CD4-positive, alpha-beta T cell (primary cell): ENCODE results near the gene FBRSL1. TPM values are rescaled to one million over a fixed set of nuclear protein-coding genes. Genes with fewer than 3 reads are reported as not detected.

Experiments
- ATAC-seq: fragments of 200-7000 bp; cut with Tn5 transposase; one replicate; pipeline ENCODE4 v1.10.0; 2022; ENCODE audit warnings: mild to moderate bottlenecking; ENCODE audit not compliant: poor library complexity
- CTCF ChIA-PET: fragments of 350-600 bp; sonication (Branson Sonifier 250); formaldehyde crosslinking; loops from one replicate; lab custom pipeline; 2021; ENCODE audit warnings: antibody characterized with exemption, inconsistent platforms; lab: Charles Lee
- POLR2A ChIA-PET: fragments of 350-600 bp; sonication (Branson Sonifier 250); formaldehyde crosslinking; loops from one replicate; lab custom pipeline; 2021; ENCODE audit warnings: antibody characterized with exemption, inconsistent platforms; lab: Charles Lee
- DNase-seq, 14 experiments: peaks; one replicate each; pipeline ENCODE4 v3.0.0-alpha.2; 2013 to 2020; ENCODE audit warnings: mixed read lengths in 2 of 14
- H3K27ac ChIP-seq, 2 donors: one replicate each; pipeline versions ENCODE4 v1.5.1 to v1.7.0; 2013; ENCODE audit warnings: low read length in 2 of 2, low read depth in 1 of 2, mild to moderate bottlenecking in 1 of 2
- H3K27me3 ChIP-seq, 2 experiments: 1 replicate in 1 of 2; 2 replicates in 1 of 2; pipeline versions ENCODE4 v1.6.1 to v1.7.0; 2013; ENCODE audit warnings: low read length in 2 of 2, control low read depth in 1 of 2, mild to moderate bottlenecking in 1 of 2, moderate library complexity in 1 of 2; ENCODE audit not compliant: insufficient read depth in 2 of 2, control insufficient read depth in 1 of 2
- H3K36me3 ChIP-seq: one replicate; pipeline ENCODE4 v1.6.1; 2013; ENCODE audit warnings: low read length, control low read depth; ENCODE audit not compliant: insufficient read depth
- H3K4me1 ChIP-seq: one replicate; pipeline ENCODE4 v1.6.1; 2013; ENCODE audit warnings: low read length, control low read depth; ENCODE audit not compliant: insufficient read depth
- H3K4me3 ChIP-seq: one replicate; pipeline ENCODE4 v1.5.1; 2013; ENCODE audit warnings: mild to moderate bottlenecking, low read length, moderate library complexity
- H3K9me3 ChIP-seq, 2 experiments: 1 replicate in 1 of 2; 2 replicates in 1 of 2; pipeline versions ENCODE4 v1.6.1 to v1.7.0; 2013; ENCODE audit warnings: low read length in 2 of 2, mild to moderate bottlenecking in 2 of 2, control low read depth in 1 of 2, moderate library complexity in 1 of 2; ENCODE audit not compliant: control insufficient read depth in 1 of 2, insufficient read depth in 1 of 2
- H3K27ac Mint-ChIP-seq: one replicate; pipeline ENCODE4 v1.8.0; 2020; ENCODE audit warnings: mixed read lengths
- H3K27me3 Mint-ChIP-seq: one replicate; pipeline ENCODE4 v1.8.0; 2021; ENCODE audit warnings: mixed read lengths
- H3K36me3 Mint-ChIP-seq: one replicate; pipeline ENCODE4 v1.8.0; 2021; ENCODE audit warnings: low read depth, mixed read lengths
- H3K4me1 Mint-ChIP-seq: one replicate; pipeline ENCODE4 v1.8.0; 2021; ENCODE audit warnings: low read depth, mixed read lengths
- H3K4me3 Mint-ChIP-seq: one replicate; pipeline ENCODE4 v1.8.0; 2020; ENCODE audit warnings: mild to moderate bottlenecking, mixed read lengths
- H3K9me3 Mint-ChIP-seq: one replicate; pipeline ENCODE4 v1.8.0; 2020; ENCODE audit warnings: mixed read lengths
- intact Hi-C, 2 experiments: fragments of 100-400 bp; cut with DNase I in 1 of 2; cut with micrococcal nuclease in 1 of 2; formaldehyde crosslinking; loops; one replicate each; pipeline versions ENCODE4 v1.15.1 to v1.9.0; 2023 to 2025; cut with DNase I, micrococcal nuclease
- total RNA-seq, 174 experiments: library from RNA in 2 of 174; stranded (reverse) in 2 of 174; gene quantifications; one replicate each; pipeline ENCODE4 v1.2.3 and lab custom pipeline; 2021 to 2026
- TF ChIP-seq, protein P1 (sequence below): fragments of 200-600 bp; IDR thresholded peaks from one replicate; pipeline ENCODE4 v1.8.0; 2022; ENCODE audit warnings: antibody characterized with exemption, mild to moderate bottlenecking

FBRSL1 gene
- total RNA-seq, 2 experiments from 2014 or later: 75.8 to 80.7 TPM

DNA sequence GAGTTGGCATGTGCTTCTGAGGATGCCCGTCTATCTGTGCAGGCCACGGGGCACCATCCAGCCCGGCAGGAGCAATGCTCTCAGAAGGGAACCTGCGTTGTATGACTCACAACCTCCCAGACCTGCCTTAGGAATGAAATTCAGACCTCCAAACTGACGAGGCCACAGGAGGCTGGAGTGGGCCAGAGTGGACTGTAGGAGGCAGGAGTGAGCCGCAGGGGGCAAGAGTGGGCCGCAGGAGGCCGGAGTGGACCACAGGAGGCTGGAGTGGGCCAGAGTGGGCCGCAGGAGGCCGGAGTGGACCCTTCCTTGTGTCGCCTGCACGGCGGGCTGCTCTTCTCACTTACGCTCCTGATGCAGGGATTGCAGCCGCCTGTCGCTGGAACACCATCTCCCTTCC lies 11.1 kb upstream of the FBRSL1 start:
- ATAC-seq (no peak), DNase-seq (no peak)
- no peaks in the 10 kb centered on the region for H3K36me3 Mint-ChIP-seq
- Histone ChIP-seq H3K27me3 (no peaks in the 10 kb centered on the region), H3K4me1 (peaks cover 32% of the 10 kb centered on the region), H3K4me3 (no peak overlapping the region), H3K9me3 (peaks cover 0 to 11% of the 10 kb centered on the region in 2 experiments), H3K27ac (no peak overlapping the region), H3K36me3 (no peaks in the 10 kb centered on the region)
- no peak overlapping the region for H3K4me3 Mint-ChIP-seq
- no peaks in the 10 kb centered on the region for H3K9me3 Mint-ChIP-seq
- TF ChIP-seq, protein P1, sequence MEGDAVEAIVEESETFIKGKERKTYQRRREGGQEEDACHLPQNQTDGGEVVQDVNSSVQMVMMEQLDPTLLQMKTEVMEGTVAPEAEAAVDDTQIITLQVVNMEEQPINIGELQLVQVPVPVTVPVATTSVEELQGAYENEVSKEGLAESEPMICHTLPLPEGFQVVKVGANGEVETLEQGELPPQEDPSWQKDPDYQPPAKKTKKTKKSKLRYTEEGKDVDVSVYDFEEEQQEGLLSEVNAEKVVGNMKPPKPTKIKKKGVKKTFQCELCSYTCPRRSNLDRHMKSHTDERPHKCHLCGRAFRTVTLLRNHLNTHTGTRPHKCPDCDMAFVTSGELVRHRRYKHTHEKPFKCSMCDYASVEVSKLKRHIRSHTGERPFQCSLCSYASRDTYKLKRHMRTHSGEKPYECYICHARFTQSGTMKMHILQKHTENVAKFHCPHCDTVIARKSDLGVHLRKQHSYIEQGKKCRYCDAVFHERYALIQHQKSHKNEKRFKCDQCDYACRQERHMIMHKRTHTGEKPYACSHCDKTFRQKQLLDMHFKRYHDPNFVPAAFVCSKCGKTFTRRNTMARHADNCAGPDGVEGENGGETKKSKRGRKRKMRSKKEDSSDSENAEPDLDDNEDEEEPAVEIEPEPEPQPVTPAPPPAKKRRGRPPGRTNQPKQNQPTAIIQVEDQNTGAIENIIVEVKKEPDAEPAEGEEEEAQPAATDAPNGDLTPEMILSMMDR: no peak
- ChIA-PET CTCF (no interaction called here), POLR2A (interaction anchor here (1.0 to 4.3 kb wide), 3 partner anchors 9 to 41 kb away, joined by 3 to 69 read pairs (median 3); no protein-coding TSS in a partner anchor)
- intact Hi-C loops: no loop called here
- H3K4me1 Mint-ChIP-seq: peaks cover 34% of the 10 kb centered on the region
- H3K27me3 Mint-ChIP-seq: no peaks in the 10 kb centered on the region
- H3K27ac Mint-ChIP-seq: no peak overlapping the region

DNA sequence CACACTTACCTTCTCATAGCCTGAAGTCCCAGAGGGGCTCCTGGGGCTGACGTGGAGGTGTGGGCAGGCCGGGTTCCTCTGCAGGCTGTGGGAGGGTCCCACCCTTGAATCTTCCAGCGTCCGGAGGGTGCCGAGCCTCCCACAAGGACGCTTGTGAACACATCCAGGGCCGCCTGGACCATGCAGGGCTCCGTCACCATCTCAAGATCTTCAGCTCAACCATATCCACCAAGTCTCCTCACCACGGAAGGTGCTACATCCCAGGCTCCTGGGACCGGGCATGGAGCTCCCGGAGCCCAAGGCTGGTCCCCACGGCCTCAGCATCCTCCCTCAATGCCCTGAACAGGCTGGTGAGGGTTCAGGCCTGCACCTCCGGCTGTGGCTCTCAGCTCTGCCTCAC lies 10.7 kb upstream of the FBRSL1 start:
- Mint-ChIP-seq H3K27ac (no peak overlapping the region), H3K9me3 (no peaks in the 10 kb centered on the region), H3K4me1 (peaks cover 34% of the 10 kb centered on the region), H3K27me3 (no peaks in the 10 kb centered on the region), H3K36me3 (no peaks in the 10 kb centered on the region), H3K4me3 (no peak overlapping the region)
- POLR2A ChIA-PET: interaction anchor here (1.0 to 4.3 kb wide), 3 partner anchors 8 to 41 kb away, joined by 3 to 69 read pairs (median 3); no protein-coding TSS in a partner anchor
- no peak for ATAC-seq
- Histone ChIP-seq H3K4me1 (peaks cover 32% of the 10 kb centered on the region), H3K36me3 (no peaks in the 10 kb centered on the region), H3K27ac (no peak overlapping the region), H3K9me3 (peaks cover 0 to 6% of the 10 kb centered on the region in 2 experiments), H3K4me3 (no peak overlapping the region), H3K27me3 (no peaks in the 10 kb centered on the region)
- TF ChIP-seq, protein P1: no peak
- intact Hi-C loops: no loop called here
- CTCF ChIA-PET: no interaction called here
- DNase-seq: no peak

DNA sequence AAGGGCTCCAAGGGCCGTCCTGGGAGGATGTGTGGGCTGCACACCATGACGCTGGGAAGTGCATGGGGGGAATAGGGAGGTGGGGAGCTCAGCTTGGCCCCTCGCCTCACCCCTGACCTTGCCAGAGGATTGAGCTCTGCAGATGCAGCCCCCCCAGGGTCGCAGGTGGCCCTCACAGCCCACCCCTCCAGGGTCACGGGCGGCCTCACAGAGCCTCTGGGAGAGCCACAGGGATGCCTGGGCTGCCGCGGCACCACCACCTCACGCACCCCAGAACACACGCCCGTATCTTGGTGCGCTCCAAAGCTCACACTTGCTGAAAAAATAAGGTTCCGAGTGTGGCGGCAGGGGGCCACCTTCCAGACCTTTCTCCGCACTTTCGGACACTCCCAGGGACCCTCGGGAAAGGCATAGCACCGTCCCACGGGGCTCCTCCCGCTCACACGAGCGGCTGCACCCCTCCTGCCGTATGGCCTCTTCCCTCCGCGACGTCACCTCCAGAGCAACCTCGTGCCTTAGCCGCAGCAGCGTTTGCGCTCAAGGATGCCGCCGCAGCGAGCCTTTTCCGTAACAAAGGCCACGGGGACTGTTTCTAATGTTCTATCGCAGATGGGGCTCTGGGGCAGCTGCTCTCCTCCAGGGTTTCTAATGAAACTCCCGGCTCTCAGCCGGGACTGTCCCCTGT lies 9.9 kb upstream of the FBRSL1 start:
- POLR2A ChIA-PET: no interaction called here
- no peak overlapping the region for H3K27ac ChIP-seq
- DNase-seq: no peak
- Mint-ChIP-seq H3K9me3 (no peaks in the 10 kb centered on the region), H3K27ac (no peak overlapping the region), H3K27me3 (no peaks in the 10 kb centered on the region), H3K36me3 (no peaks in the 10 kb centered on the region), H3K4me1 (peaks cover 34% of the 10 kb centered on the region), H3K4me3 (no peak overlapping the region)
- peaks cover 0 to 5% of the 10 kb centered on the region in 2 experiments for H3K9me3 ChIP-seq
- peaks cover 35% of the 10 kb centered on the region for H3K4me1 ChIP-seq
- CTCF ChIA-PET: no interaction called here
- no peaks in the 10 kb centered on the region for H3K36me3 ChIP-seq
- intact Hi-C loops: no loop called here
- TF ChIP-seq, protein P1: no peak
- H3K27me3 ChIP-seq: no peaks in the 10 kb centered on the region
- no peak for ATAC-seq
- H3K4me3 ChIP-seq: no peak overlapping the region
